ENCODE results near the gene GYG1.

Gene GYG1

DNA sequence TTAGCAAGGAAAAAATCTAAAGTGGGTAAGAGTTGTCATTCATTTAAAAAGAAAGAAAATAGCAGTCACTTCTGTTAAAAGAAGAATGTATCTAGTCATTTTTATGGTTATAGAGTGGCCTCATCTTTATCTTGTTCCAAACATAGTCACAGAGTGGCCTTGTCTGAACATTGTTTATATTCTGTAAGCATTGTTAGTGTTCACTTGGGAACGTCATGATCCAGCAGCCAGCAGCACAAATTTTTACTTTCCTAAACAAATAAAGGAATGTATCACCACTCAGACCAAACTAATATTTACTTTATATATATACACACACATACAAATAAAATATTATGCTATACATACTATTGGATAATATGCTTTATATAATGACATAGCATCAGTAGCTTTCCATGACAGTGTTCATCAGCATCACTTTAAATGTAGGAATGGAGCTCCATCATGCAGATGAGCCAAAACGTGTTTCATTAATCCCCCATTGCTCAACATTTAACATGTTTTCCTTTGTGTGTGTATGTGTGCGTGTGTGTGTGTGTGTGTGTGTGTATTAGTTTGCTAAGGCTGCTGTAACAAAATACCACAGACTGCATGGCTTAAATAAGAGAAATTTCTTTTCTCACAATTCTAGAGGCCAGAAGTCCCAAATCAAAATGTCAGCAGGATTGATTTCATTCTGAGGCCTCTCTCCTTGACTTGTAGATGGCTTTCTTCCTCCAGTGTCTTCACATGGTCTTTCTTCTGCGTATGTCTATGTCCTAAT is 39.6 kb upstream of the GYG1 start:
- H3K4me1 ChIP-seq, result peaks cover 0 to 24% (median 15%) of the 10 kb centered on the region in 4 donors
- no peaks in the 10 kb centered on the region for H3K9me3 ChIP-seq
- H3K27me3 ChIP-seq, result no peaks in the 10 kb centered on the region
- no peak for DNase-seq
- H3K27ac ChIP-seq, result no peak overlapping the region
- H3K36me3 ChIP-seq, result no peaks in the 10 kb centered on the region
- TF ChIP-seq, protein P1, sequence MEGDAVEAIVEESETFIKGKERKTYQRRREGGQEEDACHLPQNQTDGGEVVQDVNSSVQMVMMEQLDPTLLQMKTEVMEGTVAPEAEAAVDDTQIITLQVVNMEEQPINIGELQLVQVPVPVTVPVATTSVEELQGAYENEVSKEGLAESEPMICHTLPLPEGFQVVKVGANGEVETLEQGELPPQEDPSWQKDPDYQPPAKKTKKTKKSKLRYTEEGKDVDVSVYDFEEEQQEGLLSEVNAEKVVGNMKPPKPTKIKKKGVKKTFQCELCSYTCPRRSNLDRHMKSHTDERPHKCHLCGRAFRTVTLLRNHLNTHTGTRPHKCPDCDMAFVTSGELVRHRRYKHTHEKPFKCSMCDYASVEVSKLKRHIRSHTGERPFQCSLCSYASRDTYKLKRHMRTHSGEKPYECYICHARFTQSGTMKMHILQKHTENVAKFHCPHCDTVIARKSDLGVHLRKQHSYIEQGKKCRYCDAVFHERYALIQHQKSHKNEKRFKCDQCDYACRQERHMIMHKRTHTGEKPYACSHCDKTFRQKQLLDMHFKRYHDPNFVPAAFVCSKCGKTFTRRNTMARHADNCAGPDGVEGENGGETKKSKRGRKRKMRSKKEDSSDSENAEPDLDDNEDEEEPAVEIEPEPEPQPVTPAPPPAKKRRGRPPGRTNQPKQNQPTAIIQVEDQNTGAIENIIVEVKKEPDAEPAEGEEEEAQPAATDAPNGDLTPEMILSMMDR (IDR thresholded peaks at IDR 0.05), result no peak
- no peak overlapping the region for H3K4me3 ChIP-seq
- intact Hi-C loops (cut with DNase I; ENCODE audit: low total_unique reads), result loop anchor here (10.0 kb wide), 1 partner anchor 163 kb away; no protein-coding TSS in a partner anchor

DNA sequence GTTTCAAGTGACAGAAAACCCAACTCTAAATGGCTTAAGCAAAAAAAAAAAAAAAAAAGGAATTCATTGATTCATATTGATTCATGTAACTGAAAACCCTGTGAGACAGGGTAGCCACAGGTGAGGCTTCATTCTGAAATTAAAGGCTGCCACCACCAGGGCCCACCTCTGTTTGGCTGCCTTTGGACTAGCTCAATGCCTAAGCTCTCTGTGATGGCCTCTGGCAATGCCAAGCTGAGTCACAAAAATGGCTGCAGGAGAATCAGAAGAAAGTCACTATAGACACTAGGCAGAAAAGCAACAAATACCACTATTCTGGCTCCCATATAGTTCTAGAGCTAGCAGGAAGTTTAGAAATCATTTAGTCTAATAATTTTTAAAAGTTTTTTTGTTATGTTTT is 38.2 kb upstream of the GYG1 start:
- no peaks in the 10 kb centered on the region for H3K27me3 ChIP-seq
- no peaks in the 10 kb centered on the region for H3K9me3 ChIP-seq
- H3K36me3 ChIP-seq, result no peaks in the 10 kb centered on the region
- no peak overlapping the region for H3K27ac ChIP-seq
- peaks cover 0 to 29% (median 18%) of the 10 kb centered on the region in 4 donors for H3K4me1 ChIP-seq
- H3K4me3 ChIP-seq, result no peak overlapping the region
- no peak for DNase-seq
- TF ChIP-seq, protein P1 (IDR thresholded peaks at IDR 0.05), result no peak
- intact Hi-C loops (cut with DNase I; ENCODE audit: low total_unique reads), result loop anchor here (10.0 kb wide), 1 partner anchor 162 kb away; no protein-coding TSS in a partner anchor

DNA sequence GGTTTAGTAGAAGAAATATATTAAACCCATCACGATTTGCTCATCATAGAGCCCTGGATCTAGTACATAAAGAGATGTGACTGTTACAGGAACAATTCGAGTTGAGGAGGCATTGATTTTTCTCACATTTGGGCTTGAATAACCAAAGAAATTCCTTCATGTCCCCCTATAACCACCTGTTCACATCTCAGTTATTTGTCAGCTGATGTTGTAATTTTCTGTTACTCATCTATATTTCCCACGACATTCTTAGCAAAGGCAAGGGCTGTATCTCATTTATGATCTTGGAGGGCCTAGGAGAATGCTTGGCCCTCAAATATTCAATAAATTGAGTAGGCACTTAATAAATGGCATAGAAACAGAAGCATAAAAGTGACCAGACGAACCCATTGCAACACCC is 36.4 kb upstream of the GYG1 start:
- no peak for DNase-seq
- intact Hi-C loops (cut with DNase I; ENCODE audit: low total_unique reads), result loop anchor here (2.0 to 10.0 kb wide), 2 partner anchors 160 to 318 kb away; no protein-coding TSS in a partner anchor
- H3K4me3 ChIP-seq, result peak overlapping the region in 1 of 2 donors; percentile 10
- peaks cover 0 to 29% (median 18%) of the 10 kb centered on the region in 4 donors for H3K4me1 ChIP-seq
- TF ChIP-seq, protein P1 (IDR thresholded peaks at IDR 0.05), result no peak
- H3K27me3 ChIP-seq, result no peaks in the 10 kb centered on the region
- peak overlapping the region; percentile 80 to 92 for H3K27ac ChIP-seq
- H3K36me3 ChIP-seq, result no peaks in the 10 kb centered on the region
- H3K9me3 ChIP-seq, result no peaks in the 10 kb centered on the region

GRCh38 chr3:148955544-148956346 is 35.6 kb upstream of the GYG1 start:
- Histone ChIP-seq H3K27me3 (no peaks in the 10 kb centered on the region), H3K9me3 (no peaks in the 10 kb centered on the region), H3K36me3 (no peaks in the 10 kb centered on the region), H3K4me1 (peaks cover 0 to 29% (median 18%) of the 10 kb centered on the region in 4 donors), H3K4me3 (peak overlapping the region in 1 of 2 donors; percentile 10), H3K27ac (peak overlapping the region; percentile 92 to 96)
- intact Hi-C loops (cut with DNase I; ENCODE audit: low total_unique reads), result loop anchor here (2.0 to 10.0 kb wide), 2 partner anchors 159 to 317 kb away; no protein-coding TSS in a partner anchor
- TF ChIP-seq, protein P1 (IDR thresholded peaks at IDR 0.05), result peak; percentile 53 to 59
- DNase-seq, result peak; percentile 69 to 88

DNA sequence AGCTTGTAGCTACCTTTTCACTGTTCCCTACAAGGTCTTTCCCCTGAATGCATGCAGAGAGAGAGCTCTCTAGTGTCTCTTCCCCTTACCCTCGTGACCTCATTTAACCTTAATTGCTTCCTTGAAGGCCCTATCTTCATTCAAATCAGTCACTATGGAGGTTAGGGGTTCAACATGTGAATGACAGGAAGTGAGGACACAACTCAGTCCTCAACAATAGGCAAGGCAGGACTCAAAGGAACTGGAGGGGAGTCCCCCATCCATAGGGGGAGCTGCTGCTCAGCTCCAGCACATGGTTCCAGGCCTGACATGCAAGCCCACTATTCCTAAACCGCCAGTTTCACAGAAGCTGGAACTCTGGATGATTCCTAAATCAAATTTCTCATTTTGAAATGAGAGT is 33.8 kb upstream of the GYG1 start:
- H3K27me3 ChIP-seq, result no peaks in the 10 kb centered on the region
- H3K36me3 ChIP-seq, result no peaks in the 10 kb centered on the region
- H3K4me1 ChIP-seq, result peaks cover 0 to 23% (median 18%) of the 10 kb centered on the region in 4 donors
- no peak for DNase-seq
- no peaks in the 10 kb centered on the region for H3K9me3 ChIP-seq
- no peak overlapping the region for H3K4me3 ChIP-seq
- intact Hi-C loops (cut with DNase I; ENCODE audit: low total_unique reads), result loop anchor here (10.0 kb wide), 1 partner anchor 157 kb away; no protein-coding TSS in a partner anchor
- H3K27ac ChIP-seq, result peak overlapping the region; percentile 92 to 96
- TF ChIP-seq, protein P1 (IDR thresholded peaks at IDR 0.05), result no peak
